Caki2 (cell line): ENCODE results near the gene RALY. TPM values are rescaled to one million over a fixed set of nuclear protein-coding genes. Genes with fewer than 3 reads are reported as not detected.
A peak's percentile ranks its signal among the peaks of the same experiment; 100 is the strongest.
"Not testable (repeated sequence)": the region's sequence is repeated elsewhere in the genome, so short reads cannot be mapped to it uniquely, and the experiment has no call there.

ENCODE experiments used
- DNase-seq: peaks from one replicate; pipeline ENCODE4 v3.0.0-alpha.2; 2015; ENCODE audit warnings: low read depth
- in situ Hi-C: cut with HindIII; loops from 2 replicates; pipeline ENCODE4 v1.10.0; 2016; ENCODE audit warnings: low sequenced_read_pairs, low pct_unique_long_range_greater_than_20kb, mixed read lengths
- total RNA-seq: library from RNA; depleted of rRNA; stranded (reverse); fragments of >200 nt; shearing (Covaris generic); gene quantifications from 2 replicates; pipeline ENCODE4 v1.2.3, GENCODE V29; 2014; ENCODE audit warnings: low replicate concordance

The RALY gene
- total RNA-seq, 1 experiment from 2014 or later = 327 TPM

DNA sequence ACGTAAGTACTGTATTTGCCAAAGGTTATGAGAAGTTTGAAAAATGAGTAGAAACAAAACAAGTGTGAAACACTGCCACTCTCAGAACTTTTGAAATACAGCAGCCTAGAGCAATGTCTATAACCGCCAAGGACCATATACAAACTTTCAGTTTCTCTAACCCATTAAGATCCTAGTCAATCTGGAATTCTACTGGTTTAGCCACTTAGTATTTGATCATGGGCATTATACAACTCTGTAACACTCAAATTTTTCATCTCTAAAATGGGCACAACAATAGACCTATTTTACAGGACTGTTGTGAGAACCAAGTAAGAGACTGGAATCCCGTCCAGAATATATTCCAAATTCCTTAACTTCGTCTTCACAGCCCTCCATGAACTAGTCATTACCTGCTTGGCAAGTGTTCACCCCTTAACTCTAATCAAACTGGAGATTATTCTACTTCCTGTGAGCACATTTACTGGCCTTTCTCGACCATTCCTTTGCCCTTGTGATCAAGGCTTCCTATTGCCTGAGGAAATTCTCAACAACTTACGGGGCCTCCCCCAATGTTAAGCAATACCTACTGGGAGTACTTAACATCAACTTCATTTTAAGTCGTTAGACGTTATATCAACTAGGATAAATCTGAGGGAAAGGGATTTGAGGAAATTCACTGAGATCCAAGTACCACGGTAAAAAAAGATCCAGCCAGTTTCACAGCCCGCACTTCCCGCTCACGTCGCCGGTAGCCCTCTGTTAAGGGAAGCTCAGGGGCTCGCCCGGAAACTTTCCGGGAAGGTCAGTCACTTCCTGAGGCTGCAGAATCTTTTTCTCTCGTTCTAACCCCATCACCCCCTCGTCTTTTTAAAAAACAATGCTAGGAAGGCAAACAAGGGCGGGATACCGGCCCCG lies 117.3 kb downstream of the RALY start:
- no peak for DNase-seq
- in situ Hi-C loops = no loop called here

DNA sequence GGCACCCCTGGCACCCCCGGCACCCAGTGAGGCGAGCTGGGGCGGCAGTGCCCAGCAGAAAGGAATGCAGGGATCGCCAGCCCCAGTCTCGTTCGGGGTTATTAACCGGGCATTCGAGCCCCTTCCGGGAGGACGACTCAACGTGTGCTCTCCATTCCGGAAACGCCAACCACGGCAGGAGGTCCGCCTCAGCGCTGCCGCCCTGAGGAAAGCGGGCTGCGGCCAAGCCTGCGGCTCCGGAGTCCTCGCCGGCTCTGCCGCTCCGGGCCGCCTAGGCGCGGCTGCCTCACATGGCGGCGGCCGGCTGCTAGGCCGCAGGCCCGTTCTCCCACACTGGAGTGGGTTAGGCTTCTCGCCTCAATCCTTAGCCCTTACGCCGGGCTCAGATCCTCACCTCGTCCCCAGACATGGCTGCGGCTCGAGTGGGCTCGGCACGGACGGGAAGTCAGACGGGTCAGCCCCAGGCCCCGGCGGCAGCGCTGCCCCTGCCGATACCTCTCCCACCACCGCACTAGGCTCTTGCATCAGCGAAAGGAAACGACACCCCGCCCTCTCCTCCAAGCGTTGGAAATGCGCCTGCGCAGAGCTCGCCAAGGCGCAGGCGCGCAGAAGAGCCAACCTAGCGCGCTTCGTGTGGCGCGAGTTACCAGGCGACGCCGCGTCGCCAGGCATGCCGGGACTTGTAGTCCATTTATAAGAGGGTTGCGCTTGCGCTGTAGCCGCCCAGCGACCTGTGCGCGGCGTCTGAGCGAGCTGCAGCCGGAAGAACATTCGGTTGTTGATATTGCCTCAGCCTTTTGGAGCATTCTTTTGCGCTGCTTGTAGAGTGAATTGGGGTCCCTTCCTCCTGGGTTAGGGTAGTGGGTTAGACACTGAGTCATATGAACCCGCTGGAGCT lies 118.2 kb downstream of the RALY start, which contains the start of gene EIF2S2:
TSS of gene EIF2S2 (minus strand) at position 542 of the 898 bp plus-strand sequence. CDS start at position 409, 133 bp downstream.
- in situ Hi-C loops = no loop called here

DNA sequence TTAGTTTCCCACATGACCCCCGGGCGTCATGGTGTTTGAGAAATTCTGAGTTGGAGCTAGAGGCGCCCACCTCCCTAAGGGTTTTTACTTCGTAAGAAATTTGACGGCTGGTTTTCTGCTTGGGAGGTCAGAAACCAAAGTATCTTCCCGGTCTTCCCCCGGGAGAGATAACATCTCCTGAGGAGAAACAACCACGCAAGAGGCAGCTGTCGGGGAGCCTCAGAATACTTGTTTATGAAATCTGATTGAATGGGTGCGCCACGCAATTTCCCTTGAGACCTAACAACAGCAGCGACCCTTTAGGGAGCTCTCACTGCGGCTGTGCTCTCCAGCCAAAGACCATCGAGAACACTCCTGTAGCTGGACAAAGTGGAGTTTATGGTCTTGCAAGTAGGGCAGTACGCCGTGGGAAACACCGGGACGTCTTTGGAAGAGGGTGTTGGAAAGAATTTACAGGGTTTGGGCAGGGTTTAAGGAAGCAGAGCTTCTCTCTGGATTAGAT lies 118.9 kb downstream of the RALY start:
- in situ Hi-C loops = no loop called here
- no peak for DNase-seq

More for the DNA sequence above, 118.2 kb downstream of the RALY start, which contains the start of gene EIF2S2:
- peak; percentile 98 for DNase-seq

DNA sequence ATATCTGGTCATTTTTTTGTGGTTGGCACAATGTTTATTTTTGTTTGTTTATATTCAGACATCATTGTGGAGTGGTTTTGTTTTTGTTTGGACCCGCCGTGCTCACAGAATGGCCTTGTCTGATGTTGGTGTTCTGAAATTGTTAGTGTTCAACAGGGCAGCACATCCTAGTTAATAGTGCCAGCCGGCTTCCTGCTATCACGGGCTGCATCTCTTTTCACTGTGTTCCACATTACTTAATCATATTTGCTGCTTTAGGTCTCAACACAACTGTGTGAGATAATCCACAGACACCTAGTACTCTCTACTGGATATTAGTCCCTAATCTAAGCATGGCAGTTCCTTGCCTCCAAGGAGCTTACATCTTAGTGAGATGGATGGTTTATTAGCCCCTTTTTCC lies 121.1 kb downstream of the RALY start:
- in situ Hi-C loops = no loop called here
- no peak for DNase-seq

DNA sequence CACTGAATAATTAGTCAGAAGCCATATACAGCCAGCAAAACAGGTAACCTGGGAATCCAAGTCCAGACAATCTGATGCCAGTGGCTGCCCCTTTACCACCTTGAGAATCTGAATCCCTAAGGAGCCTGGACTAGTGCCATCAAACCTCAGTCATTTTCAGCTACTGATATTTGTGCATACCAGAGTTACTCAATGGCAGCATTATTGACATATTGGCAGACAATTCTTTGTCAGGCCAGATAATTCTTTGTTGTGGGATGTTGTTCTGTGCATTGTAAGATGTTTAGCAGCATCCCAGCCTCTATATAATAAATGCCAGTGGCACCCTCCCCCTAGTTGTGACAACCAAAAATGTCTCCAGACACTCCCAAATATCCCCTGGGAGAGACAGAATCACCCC lies 121.5 kb downstream of the RALY start:
- in situ Hi-C loops = no loop called here
- DNase-seq = no peak

DNA sequence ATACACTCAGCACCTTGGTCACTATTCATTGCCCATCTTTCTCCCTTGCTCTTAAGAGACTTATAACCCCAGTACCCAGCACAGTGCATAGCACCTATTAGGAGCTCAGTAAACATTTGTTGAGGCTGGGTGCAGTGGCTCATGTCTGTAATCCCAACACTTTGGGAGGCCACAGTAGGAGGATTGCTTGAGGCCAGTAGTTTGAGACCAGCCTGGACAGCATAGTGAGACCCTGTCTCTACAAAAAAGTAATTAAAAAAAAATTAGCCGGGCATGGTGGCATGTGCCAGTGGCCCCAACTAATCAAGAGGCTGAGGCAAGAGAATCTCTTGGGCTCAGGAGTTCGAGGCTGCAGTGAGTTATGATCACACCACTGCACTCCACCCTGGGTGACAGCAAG lies 126.5 kb downstream of the RALY start:
- in situ Hi-C loops = no loop called here
- no peak for DNase-seq

DNA sequence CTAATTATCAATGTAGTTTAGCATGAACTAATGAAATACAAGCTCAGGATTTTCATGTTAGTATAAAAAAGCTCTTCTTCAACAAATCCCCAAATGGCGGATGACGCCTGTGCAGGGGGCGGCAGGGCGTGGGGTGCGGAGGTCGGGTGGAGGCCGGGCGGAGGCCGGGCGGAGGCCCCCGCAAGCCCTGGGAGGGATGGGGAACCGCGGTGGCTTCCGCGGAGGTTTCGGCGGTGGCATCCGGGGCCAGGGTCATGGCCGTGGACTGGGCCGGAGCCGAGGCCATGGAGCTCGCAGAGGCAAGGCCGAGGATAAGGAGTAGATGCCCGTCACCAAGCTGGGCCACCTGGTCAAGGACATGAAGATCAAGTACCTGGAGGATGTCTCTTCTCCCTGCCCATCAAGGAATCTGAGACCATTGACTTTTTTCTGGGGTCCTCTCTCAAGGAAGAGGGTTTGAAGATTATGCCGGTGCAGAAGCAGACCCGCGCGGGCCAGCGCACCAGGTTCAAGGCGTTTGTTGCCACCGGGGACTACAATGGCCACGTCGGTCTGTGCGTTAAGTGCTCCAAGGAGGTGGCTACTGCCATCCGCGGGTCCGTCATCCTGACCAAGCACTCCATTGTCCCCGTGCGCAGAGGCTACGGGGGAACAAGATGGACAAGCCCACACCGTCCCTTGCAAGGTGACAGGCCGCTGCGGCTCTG lies 128.7 kb downstream of the RALY start:
- in situ Hi-C loops = no loop called here
- no peak for DNase-seq

DNA sequence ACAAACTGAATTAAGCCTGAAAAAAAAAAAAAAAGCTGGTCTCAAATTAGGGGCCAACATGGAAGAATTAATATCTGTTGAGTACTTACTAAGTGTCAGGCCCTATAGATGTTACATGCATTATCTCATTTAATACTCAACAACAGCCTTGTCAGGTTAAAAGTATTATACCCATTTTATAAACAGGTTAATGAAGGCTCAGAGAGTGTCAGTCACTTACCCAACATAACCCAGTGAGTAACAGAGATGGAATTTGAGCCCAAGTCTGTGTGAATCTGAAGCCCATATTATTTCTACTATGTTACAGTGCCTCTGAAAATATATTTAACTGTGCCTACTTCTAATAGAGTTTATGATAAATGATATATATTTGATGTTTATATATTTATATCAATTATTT lies 129.6 kb downstream of the RALY start:
- DNase-seq = no peak
- in situ Hi-C loops = no loop called here

DNA sequence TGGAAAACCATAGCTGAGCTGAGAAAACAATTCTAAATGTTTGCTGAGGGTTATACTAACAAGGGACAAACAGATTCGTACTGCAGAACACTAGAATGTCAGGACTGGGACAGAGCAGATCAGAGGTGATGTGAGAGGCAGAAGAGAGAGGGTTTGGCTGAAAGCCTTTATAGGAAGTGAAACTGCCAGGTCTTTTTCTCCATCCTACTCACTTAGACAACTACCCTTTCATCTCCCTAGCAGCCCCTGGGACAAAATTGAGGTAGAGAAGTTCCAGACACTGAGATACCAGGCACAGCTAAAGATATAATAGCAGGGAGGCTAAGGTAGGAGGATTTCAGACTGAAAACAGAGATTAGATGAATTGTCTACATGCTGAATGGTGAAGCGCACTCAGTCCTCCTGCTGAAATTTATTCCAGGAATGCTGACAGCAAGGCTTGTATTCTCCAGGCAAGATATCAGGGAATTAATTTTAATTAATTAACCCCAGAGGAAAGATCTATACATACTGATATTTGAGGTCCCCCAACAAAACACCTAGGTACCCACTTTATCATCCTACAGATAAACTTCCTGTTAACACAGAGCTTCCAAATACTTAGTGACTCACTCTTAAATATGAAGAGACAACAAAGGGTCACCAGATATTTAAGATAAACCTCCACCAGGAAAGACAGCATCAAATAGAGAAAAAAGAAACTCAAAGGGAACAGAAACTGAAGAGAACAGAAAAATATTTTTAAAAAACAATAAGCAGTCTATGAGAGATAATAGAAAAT lies 130.9 kb downstream of the RALY start:
- in situ Hi-C loops = no loop called here

DNA sequence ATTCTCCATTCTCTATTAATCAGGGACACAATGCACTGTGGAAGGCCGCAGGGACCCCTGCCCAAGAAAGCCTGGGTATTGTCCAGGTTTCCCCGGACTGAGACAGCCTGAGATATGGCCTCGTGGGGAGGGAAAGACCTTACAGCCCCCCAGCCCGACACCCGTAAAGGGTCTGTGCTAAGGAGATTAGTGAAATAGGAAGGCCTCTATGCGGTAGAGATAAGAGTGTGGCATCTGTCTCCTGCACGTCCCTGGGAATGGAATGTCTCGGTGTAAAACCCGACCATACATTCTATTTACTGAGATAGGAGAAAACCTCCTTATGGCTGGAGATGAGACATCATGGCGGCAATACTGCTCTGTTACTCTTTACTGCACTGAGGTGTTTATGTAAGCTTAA lies 134.1 kb downstream of the RALY start:
- in situ Hi-C loops = no loop called here

More for the DNA sequence above, 130.9 kb downstream of the RALY start:
- DNase-seq = no peak

DNA sequence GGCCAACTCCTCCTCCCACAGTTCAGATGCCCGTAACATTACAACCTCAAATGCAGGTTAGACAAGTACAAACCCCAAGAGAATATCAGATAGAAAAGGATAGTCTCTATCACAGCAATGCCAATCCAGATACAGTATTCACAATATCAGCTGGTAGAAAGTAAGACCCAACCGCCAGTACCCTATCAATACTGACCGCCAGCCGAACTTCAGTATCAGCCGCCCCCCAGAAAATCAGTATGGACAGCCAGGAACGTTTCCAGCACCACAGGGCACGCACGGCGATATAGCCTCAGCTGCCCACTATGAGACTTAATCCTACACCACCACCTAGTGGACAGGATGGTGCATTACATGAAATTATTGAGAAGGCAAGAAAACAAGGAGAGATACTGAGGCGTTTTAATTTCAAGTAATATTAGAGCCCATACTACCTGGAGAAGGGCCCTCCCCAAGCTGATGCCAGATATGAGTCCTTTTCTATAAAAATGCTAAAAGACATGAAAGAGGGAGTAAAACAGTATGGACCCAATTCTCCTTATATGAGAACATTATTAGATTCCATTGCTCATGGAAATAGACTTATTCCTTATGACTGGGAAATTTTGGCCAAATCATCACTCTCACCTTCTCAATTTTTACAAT lies 135.9 kb downstream of the RALY start:
- in situ Hi-C loops = no loop called here
- peak; percentile 64 for DNase-seq

More for the DNA sequence above, 134.1 kb downstream of the RALY start:
- DNase-seq = no peak

DNA sequence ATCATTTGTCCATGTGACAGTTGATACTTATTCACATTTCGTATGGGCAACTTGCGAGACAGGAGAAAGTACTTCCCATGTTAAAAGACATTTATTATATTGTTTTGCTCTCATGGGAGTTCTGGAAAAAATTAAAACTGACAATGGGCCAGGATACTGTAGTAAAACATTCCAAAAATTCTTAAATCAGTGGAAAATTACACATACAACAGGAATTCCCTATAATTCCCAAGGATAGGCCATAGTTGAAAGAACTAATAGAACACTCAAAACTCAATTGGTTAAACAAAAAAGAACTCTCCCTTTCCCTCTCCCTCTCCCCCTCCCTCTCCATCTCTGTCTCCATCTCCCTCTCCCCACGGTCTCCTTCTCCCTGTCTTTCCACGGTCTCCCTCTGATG lies 137.8 kb downstream of the RALY start:
- in situ Hi-C loops = no loop called here

DNA sequence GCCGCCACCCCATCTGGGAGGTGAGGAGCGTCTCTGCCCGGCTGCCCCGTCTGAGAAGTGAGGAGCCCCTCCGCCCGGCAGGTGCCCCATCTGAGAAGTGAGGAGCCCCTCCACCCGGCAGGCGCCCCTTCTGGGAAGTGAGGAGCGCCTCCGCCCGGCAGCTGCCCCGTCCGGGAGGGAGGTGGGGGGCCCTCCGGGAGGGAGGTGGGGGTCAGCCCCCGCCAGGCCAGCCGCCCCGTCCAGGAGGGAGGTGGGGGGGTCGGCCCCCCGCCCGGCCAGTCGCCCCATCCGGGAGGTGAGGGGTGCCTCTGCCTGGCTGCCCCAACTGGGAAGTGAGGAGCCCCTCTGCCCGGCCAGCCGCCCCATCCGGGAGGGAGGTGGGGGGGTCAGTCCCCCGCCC lies 138.8 kb downstream of the RALY start:
- DNase-seq, in situ Hi-C loops: not testable (repeated sequence)

More for the DNA sequence above, 137.8 kb downstream of the RALY start:
- no peak for DNase-seq

DNA sequence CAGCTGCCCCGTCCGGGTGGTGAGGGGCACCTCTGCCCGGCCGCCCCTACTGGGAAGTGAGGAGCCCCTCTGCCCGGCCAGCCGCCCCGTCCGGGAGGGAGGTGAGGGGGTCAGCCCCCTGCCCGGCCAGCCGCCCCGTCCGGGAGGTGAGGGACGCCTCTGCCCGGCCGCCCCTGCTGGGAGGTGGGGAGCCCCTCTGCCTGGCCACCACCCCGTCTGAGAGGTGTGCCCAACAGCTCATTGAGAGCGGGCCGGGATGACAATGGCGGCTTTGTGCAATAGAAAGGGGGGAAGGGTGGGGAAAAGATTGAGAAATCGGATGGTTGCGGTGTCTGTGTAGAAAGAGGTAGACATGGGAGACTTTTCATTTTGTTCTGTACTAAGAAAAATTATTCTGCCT lies 139.2 kb downstream of the RALY start:
- in situ Hi-C loops = not testable (repeated sequence)

DNA sequence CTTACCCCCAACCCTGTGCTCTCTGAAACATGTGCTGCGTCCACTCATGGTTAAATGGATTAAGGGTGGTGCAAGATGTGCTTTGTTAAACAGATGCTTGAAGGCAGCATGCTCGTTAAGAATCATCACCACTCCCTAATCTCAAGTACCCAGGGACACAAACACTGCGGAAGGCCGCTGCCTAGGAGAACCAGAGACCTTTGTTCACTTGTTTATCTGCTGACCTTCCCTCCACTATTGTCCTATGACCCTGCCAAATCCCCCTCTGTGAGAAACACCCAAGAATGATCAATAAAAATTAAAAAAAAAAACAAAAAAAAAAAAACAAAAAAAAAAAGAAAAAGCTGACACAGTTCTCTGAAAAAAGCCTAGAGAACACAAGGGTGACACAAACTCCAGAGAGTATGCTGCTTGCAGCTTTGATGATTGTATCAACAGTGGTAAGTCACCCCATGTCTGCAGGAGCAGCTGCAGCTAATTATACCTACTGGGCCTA lies 139.7 kb downstream of the RALY start:
- in situ Hi-C loops = not testable (repeated sequence)

More for the DNA sequence above, 139.2 kb downstream of the RALY start:
- not testable (repeated sequence) for DNase-seq

More for the DNA sequence above, 139.7 kb downstream of the RALY start:
- DNase-seq = not testable (repeated sequence)
